ENCODE data around the gene OR1M1.
A peak's percentile ranks its signal among the peaks of the same experiment; 100 is the strongest.
"Not testable (repeated sequence)": the region's sequence is repeated elsewhere in the genome, so short reads cannot be mapped to it uniquely, and the experiment has no call there.

Gene OR1M1

GRCh38 chr19:9058905-9059667 lies 27.8 kb upstream of the OR1M1 start:
- no peak overlapping the region for H3K4me3 ChIP-seq (replicated peaks in 1 of 2; ENCODE audit: low read depth in 2 of 2, low read length in 2 of 2)
- peak in 1 of 2 donors; percentile 5 for DNase-seq (ENCODE audit: low read depth in 2 of 2)
- no peak for TF ChIP-seq CTCF (IDR thresholded peaks at IDR 0.05; ENCODE audit: low read depth, low read length)

- no peak overlapping the region for H3K4me3 ChIP-seq (replicated peaks in 1 of 2; ENCODE audit: low read depth in 2 of 2, low read length in 2 of 2)
- DNase-seq (ENCODE audit: low read depth in 2 of 2), result no peak
- TF ChIP-seq CTCF (IDR thresholded peaks at IDR 0.05; ENCODE audit: low read depth, low read length), result no peak
Measured at GRCh38 chr19:9060564-9061340, 26.1 kb upstream of the OR1M1 start.

- DNase-seq (ENCODE audit: low read depth in 2 of 2), result no peak
- H3K4me3 ChIP-seq (replicated peaks in 1 of 2; ENCODE audit: low read depth in 2 of 2, low read length in 2 of 2), result no peak overlapping the region
- no peak for TF ChIP-seq CTCF (IDR thresholded peaks at IDR 0.05; ENCODE audit: low read depth, low read length)
Measured at GRCh38 chr19:9061879-9062278, 25.0 kb upstream of the OR1M1 start.

- DNase-seq (ENCODE audit: low read depth in 2 of 2), result no peak
- TF ChIP-seq CTCF (IDR thresholded peaks at IDR 0.05; ENCODE audit: low read depth, low read length), result no peak
- H3K4me3 ChIP-seq (replicated peaks in 1 of 2; ENCODE audit: low read depth in 2 of 2, low read length in 2 of 2), result no peak overlapping the region
Measured at GRCh38 chr19:9065457-9066014, 21.3 kb upstream of the OR1M1 start.

GRCh38 chr19:9070066-9070465 lies 16.8 kb upstream of the OR1M1 start:
- H3K4me3 ChIP-seq (replicated peaks in 1 of 2; ENCODE audit: low read depth in 2 of 2, low read length in 2 of 2), result no peak overlapping the region
- no peak for TF ChIP-seq CTCF (IDR thresholded peaks at IDR 0.05; ENCODE audit: low read depth, low read length)
- DNase-seq (ENCODE audit: low read depth in 2 of 2), result no peak

GRCh38 chr19:9071720-9072119 lies 15.1 kb upstream of the OR1M1 start:
- H3K4me3 ChIP-seq (replicated peaks in 1 of 2; ENCODE audit: low read depth in 2 of 2, low read length in 2 of 2), result not testable (repeated sequence)

GRCh38 chr19:9073806-9074205 lies 13.1 kb upstream of the OR1M1 start:
- no peak for TF ChIP-seq CTCF (IDR thresholded peaks at IDR 0.05; ENCODE audit: low read depth, low read length)
- no peak overlapping the region for H3K4me3 ChIP-seq (replicated peaks in 1 of 2; ENCODE audit: low read depth in 2 of 2, low read length in 2 of 2)
- DNase-seq (ENCODE audit: low read depth in 2 of 2), result no peak

More at GRCh38 chr19:9071720-9072119, 15.1 kb upstream of the OR1M1 start:
- not testable (repeated sequence) for DNase-seq (ENCODE audit: low read depth in 2 of 2)
